GM19438 (cell line): ENCODE measurements around the gene KCNIP1.

Experiments
- ATAC-seq: cut with Tn5 transposase; IDR thresholded peaks from one replicate; pipeline ENCODE4 v1.9.1; 2021; ENCODE audit warnings: low read depth; ENCODE audit not compliant: unreplicated experiment

The KCNIP1 gene

DNA sequence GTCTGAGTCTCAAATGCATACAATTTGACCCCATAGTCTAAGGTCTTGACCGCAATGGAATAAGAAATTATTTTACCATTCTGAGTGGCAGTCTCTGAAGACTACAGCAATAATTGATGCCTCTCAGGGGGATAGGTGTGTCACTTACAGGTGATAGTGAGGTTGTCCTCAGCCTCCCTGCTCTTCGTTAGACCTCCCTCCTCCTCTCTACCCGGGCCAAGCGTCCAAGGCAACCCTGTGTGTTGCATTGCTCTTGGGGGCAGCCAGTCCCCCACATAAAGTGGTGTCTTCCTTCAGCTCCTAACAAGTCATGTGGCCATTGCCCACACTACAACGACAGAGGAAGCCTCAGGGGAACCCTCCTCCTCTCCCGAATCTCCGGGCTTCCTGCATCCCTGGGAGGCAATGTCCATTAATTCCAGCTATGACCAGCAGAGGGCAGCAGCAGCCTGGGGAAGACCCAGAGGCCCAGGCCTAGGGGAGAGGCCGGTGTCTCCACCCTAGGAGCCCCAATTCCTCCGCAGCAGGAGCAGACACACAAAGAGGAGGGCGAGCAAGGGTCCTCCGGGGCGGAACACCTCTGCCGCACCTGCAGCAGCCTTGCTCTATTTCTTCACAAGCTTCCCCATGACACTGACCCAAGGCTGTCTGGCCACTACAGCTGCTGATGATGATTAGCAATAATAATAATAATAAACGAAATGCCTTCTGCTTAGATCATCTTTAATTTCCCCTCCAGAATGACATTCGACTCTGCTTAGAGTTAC is 134.8 kb downstream of the KCNIP1 start:
- peak; percentile 90 for ATAC-seq

- ATAC-seq = no peak
These were observed 135.6 kb downstream of the KCNIP1 start for GRCh38 chr5:170639221-170639925.

GRCh38 chr5:170640731-170641588 is 137.1 kb downstream of the KCNIP1 start:
- ATAC-seq = no peak

GRCh38 chr5:170641589-170642031 is 137.8 kb downstream of the KCNIP1 start:
- ATAC-seq = no peak

DNA sequence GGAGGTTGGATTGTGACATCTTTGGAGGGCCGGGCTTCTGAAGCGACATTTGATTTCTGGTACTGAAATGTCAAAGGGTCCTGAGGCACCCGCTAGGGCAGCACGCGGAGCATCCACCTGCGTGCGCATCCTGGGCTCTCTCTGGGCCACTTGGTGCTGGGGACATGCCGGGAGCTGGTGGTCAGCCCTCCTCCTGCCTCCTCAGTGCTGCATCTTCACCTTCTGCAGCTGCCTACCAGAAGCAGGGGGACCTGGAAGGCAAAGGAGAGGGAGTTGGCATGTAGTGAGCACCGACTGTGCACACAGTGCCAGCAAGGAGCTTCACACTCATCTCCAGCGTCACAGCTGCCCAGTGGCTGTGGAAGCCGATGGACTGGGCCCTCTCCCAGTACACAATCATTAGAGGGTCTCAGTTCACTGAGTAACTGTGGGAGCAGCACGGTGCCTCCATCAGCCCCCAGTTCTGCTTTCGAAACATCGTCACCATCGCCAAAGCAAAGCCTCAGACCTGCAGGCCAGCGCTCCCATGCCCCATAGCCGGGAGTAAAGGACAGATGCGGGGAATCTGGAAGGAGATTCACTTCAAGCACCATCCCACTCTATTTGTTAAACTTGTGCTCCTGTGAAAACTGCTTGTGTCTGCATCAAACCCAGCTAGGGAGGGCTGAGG is 138.4 kb downstream of the KCNIP1 start:
- no peak for ATAC-seq

- no peak for ATAC-seq
These were observed 139.1 kb downstream of the KCNIP1 start for GRCh38 chr5:170642776-170643436.

GRCh38 chr5:170643591-170643990 is 139.8 kb downstream of the KCNIP1 start:
- no peak for ATAC-seq

DNA sequence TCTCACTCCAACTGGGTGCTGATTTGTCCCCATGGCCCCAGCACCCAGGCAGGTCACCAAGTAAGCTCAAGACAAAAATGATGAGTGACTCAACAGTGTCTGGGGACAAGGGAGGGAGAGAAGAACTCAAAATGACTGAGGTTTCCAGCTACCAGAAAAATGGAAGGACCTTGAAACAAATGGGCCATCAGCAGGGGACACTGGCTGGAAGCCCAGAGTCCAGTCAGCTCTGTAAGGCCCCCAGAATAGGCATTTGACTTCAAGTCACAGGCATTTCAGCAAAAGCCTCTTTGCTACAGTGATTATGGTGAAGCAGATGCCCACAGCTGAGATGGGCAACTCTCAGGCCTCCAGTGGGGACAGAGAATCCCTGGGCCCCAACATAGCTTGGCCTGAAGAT is 140.7 kb downstream of the KCNIP1 start:
- ATAC-seq = no peak

- ATAC-seq = no peak
These were observed 144.7 kb downstream of the KCNIP1 start for GRCh38 chr5:170648541-170648940.

GRCh38 chr5:170650850-170651249 is 147.0 kb downstream of the KCNIP1 start:
- ATAC-seq = no peak

- no peak for ATAC-seq
These were observed 147.9 kb downstream of the KCNIP1 start for GRCh38 chr5:170651604-170652277.

DNA sequence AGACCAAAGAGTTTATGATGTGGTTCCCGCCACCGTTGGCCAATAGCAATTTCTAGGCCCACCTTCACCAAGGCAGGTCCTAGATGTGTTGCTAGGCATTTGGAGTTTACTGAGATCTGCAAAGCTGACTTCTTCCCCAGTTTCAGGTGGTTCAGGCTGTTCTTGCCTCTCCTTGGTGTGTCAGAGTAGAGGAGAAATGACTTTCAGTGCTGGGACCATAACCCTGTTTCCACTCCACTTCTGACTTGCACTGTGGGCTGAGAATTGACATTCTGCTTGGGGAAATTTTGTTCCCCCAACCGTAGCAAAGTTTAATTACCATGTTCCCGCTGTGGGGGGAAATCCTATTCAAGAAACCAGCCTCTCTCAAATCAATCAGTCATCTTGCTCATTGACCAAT is 151.7 kb downstream of the KCNIP1 start:
- ATAC-seq = no peak

GRCh38 chr5:170655920-170656319 is 152.1 kb downstream of the KCNIP1 start:
- ATAC-seq = no peak

GRCh38 chr5:170656346-170656745 is 152.5 kb downstream of the KCNIP1 start:
- ATAC-seq = no peak

- ATAC-seq = no peak
These were observed 156.7 kb downstream of the KCNIP1 start for GRCh38 chr5:170660531-170660930.

DNA sequence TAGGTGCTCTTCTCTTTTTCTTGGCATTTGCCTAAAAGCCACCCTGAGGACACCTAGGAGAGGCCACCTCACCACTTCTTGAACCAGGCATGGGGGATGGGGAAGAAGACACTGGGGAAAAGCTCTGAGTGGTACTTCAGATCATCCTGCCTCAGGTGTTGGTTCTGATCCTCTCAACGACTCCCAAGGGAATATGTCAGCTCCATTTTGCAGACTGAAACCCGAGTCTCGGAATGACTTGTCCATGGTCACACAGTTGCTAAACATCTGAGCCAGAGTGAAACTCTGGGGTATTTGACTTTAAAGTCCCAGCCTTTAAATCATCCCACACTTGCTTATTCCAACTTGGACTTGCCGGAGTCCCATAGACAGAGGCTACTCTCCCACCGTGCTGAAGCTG is 159.1 kb downstream of the KCNIP1 start:
- no peak for ATAC-seq

GRCh38 chr5:170678811-170679210 is 175.0 kb downstream of the KCNIP1 start:
- no peak for ATAC-seq

GRCh38 chr5:170681013-170681433 is 177.2 kb downstream of the KCNIP1 start:
- peak; percentile 88 for ATAC-seq

- no peak for ATAC-seq
These were observed 187.8 kb downstream of the KCNIP1 start for GRCh38 chr5:170691657-170692056.
